Adrenal gland (tissue), 5 donors: ENCODE data around the gene CD2AP.

ENCODE experiments used
- CTCF ChIP-seq, 6 experiments: fragments of 450-650 bp in 4 of 6; fragments of 200-600 bp in 2 of 6; sonication (generic) in 1 of 6; IDR thresholded peaks; 1 replicate in 5 of 6; 2 replicates in 1 of 6; pipeline versions ENCODE4 v1.5.1 to v1.8.0; 2016 to 2021; ENCODE audit warnings: antibody characterized with exemption in 6 of 6, mild to moderate bottlenecking in 2 of 6, moderate library complexity in 1 of 6
- POLR2A ChIP-seq, 2 donors: fragments of 450-650 bp; IDR thresholded peaks; one replicate each; pipeline ENCODE4 v1.6.1; 2017; ENCODE audit warnings: antibody characterized with exemption in 2 of 2, mild to moderate bottlenecking in 2 of 2, moderate library complexity in 1 of 2
- donor health status: DM: no; HTN: no; CAD: no.

GRCh38 chr6:47603227-47603626 lies 125.6 kb downstream of the CD2AP start:
- TF ChIP-seq CTCF (IDR thresholded peaks at IDR 0.05): no peak
- no peak for TF ChIP-seq POLR2A (IDR thresholded peaks at IDR 0.05)
